ENCODE data around the gene ATP6V1F.

The ATP6V1F gene

DNA sequence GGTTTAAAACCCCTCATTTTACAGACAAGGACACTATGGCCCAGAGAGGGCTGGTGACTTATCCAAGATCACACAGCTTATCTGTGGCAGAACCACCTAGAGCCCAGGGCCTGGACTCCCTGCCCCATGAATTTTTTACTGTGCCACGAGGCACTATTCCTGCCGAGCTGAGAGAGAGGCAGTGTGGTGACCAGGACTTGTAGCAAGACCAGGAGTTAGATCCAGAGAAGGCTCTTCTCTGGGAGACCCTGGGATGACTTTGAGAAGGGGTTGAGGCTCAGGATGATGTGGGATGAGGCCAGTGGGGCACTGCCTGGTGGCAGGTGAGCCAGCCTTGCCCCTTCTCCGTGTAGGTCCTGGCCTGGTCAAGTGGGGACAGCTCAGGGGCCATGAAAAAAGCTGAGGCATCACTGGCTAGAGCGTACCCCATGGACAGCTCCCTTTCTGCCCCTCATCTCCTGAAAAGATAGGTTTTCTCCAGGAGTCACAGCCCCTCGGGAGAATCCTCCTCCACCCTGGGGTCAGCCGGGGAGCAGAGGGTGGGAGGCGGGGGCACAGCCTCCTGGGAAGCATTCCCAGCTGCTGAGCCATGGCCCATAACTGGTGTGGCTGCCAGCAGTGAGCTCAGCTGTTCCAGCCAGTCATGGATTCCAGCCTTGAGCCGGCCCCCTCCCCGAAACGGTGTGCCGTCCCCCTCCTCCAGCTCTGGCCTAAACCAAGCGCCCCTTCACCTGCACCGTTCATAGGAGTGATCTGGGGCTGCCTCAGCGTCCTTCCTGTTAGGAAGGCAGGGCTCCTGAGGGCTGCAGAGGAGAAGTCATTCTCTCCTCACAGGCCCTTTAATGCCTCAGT lies 26.6 kb upstream of the ATP6V1F start:
- DNase-seq, result no peak

- no peak for DNase-seq
Observed at GRCh38 chr7:128836729-128837348, 25.8 kb upstream of the ATP6V1F start.

- no peak for DNase-seq
Observed at GRCh38 chr7:128837521-128837921, 25.1 kb upstream of the ATP6V1F start.

GRCh38 chr7:128838109-128838779 lies 24.4 kb upstream of the ATP6V1F start:
- DNase-seq, result no peak

DNA sequence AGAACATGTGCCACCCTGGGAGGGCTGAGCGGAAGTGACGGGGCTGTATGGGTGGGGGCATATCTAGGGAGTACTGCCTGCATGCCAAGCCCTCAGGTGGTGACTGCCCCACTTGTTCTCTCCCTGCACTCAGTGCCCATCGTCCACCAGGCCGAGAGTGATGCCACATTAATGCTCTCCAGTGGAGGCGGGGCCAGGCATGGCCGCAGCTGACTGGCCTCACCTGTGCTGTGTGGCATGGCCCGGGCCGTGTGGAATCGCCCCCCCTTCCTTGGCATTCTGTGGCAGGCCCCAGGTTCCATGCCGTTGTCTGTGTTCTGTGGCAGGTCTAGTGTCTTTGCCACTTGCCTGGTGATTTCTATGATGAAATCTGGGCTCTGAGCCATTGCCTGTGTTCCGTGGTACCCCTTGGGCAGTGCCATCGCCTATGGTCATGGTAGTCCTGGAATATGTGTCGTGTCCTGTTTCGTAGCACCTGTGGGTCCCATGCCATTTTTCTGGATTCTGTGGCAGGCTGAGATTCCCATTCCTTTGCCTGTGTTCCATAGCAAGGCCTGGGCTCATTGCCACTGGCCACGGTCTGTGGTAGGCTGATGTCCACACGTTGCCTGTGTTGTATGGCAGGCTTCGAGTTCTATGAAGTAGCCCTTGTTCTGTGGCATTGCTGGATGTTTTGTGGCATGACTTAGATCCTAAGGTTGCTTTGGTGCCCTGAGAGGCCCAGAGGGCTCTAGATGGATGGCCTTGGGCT lies 23.5 kb upstream of the ATP6V1F start:
- no peak for DNase-seq

DNA sequence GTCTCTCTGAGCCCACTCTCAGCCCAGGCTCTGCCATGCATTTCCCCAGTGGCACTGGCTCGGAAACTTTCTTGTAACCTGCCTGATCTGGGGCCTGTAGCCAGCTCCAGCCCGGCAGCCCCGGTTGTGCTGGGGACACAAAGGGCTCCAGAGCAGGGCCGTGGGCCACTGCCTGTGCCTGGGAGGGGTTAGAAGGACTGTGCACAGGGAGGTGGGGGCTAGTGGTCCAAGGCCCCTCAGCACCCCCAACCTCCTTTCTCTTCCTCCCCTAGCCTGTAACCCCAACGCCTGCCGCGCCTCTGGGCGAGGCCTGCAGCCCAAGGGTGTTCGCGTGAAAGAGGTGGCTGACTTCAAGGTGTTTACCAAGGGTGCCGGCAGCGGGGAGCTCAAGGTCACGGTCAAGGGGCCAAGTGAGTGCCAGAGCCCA lies 22.9 kb upstream of the ATP6V1F start:
- no peak for DNase-seq

GRCh38 chr7:128840326-128841170 lies 22.1 kb upstream of the ATP6V1F start:
- DNase-seq, result no peak

DNA sequence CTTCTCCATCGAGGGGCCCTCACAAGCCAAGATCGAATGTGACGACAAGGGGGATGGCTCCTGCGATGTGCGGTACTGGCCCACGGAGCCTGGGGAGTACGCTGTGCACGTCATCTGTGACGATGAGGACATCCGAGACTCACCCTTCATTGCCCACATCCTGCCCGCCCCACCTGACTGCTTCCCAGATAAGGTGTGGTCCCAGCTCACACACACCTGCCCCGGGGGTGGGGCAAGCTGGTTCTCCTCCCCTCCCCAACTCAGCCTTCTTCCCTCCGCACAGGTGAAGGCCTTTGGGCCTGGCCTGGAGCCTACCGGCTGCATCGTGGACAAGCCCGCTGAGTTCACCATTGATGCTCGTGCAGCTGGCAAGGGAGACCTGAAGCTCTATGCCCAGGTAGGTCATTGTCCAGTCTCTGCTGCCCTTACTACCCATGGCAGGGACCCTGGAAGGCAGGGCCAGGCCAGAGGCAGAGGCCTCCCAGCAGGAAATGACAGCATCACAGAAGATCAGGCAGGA lies 21.4 kb upstream of the ATP6V1F start:
- DNase-seq, result no peak

DNA sequence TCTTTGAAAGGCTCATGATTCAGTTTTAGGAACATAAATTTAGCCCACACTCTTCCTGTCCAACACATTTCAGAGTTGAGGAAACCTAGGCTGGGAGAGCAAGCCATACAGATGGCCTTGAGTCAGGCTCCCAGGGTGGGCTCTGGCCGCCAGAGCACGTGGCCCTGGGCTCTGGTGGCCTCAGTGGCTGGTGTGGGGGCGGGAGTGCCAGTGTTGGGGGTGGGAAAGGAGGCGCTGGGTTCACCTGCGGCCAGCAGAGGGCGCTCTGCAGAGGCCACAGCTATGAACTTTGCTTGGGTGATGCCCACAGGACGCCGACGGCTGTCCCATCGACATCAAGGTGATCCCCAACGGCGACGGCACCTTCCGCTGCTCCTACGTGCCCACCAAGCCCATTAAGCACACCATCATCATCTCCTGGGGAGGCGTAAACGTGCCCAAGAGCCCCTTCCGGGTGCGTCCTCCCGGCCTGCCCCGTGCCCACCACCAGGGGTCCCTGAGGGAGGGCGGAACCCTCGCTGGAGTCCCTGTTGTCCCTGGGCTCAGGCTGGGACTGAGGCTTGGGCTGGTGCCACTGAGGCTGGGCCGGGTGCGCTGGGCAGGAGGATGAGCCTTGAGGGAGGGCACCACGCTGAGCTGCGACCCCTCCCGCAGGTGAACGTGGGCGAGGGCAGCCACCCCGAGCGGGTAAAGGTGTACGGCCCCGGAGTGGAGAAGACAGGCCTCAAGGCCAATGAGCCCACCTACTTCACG lies 20.6 kb upstream of the ATP6V1F start:
- no peak for DNase-seq

- no peak for DNase-seq
Observed at GRCh38 chr7:128842674-128843641, 19.7 kb upstream of the ATP6V1F start.

GRCh38 chr7:128843938-128844621 lies 18.6 kb upstream of the ATP6V1F start:
- no peak for DNase-seq

DNA sequence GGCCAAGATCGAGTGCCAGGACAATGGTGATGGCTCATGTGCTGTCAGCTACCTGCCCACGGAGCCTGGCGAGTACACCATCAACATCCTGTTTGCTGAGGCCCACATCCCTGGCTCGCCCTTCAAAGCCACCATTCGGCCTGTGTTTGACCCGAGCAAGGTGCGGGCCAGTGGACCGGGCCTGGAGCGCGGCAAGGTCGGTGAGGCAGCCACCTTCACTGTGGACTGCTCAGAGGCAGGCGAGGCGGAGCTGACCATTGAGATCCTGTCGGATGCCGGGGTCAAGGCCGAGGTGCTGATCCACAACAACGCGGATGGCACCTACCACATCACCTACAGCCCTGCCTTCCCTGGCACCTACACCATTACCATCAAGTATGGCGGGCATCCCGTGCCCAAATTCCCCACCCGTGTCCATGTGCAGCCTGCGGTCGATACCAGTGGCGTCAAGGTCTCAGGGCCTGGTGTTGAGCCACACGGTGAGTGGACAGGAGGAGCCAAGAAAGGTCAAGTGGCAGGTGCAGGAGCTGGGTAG lies 17.8 kb upstream of the ATP6V1F start:
- no peak for DNase-seq

DNA sequence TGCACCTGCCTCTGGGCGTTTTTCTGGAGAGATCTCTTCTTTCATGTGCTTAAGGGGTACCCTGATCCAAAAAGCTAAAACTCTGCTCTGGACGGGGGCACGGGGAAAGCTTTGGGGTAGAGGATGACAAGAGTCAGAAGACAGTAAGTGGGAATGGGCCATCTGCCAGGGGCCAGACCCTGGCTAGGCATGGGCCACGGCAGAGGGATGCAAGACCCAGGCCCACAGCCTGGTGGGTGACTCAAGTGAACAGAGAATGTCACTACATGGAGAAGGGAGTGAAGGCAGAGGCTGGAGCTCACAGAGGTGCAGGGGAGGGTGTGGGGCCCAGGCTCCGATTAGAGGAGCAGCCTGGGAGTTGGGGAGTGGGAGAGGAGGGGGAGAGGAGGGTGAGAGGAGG lies 17.2 kb upstream of the ATP6V1F start:
- DNase-seq, result no peak

DNA sequence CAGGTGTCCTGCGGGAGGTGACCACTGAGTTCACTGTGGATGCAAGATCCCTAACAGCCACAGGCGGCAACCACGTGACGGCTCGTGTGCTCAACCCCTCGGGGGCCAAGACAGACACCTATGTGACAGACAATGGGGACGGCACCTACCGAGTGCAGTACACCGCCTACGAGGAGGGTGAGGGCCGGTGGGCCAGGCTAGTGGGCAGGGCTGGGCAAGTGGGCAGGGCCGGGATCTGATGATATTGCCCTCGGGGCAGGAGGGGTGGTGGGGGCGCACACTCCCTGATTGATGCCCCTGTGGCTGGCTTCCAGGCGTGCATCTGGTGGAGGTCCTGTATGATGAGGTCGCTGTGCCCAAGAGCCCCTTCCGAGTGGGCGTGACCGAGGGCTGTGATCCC lies 16.7 kb upstream of the ATP6V1F start:
- DNase-seq, result no peak

DNA sequence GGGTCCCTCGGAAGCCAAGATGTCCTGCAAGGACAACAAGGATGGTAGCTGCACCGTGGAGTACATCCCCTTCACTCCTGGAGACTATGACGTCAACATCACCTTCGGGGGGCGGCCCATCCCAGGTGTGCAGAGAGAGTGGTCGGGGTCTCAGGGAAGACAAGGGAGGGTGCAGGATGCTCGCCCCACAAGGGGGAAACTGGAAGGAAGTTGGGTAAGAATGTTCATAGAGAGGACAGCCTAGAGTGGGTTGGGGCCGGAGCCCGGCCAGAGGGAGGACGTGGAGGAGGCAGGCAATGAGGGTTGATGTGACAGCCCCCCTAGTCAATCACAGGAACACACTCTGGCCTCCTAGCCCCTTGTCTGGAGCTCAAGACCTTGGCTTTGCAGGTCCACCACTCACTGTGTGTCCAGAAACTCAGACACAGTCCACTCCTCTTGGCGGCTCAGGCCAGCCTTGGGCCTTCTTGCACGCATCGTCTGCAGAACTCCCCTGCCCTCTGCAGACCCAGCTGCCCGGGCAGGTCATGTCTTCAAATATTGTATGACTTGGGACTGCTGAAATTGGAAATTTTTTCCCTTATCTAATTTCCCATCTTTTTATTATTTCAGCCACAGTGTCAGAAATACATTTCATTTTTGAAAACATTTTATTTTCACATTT lies 15.7 kb upstream of the ATP6V1F start:
- no peak for DNase-seq

GRCh38 chr7:128847721-128848211 lies 14.9 kb upstream of the ATP6V1F start:
- DNase-seq, result no peak

DNA sequence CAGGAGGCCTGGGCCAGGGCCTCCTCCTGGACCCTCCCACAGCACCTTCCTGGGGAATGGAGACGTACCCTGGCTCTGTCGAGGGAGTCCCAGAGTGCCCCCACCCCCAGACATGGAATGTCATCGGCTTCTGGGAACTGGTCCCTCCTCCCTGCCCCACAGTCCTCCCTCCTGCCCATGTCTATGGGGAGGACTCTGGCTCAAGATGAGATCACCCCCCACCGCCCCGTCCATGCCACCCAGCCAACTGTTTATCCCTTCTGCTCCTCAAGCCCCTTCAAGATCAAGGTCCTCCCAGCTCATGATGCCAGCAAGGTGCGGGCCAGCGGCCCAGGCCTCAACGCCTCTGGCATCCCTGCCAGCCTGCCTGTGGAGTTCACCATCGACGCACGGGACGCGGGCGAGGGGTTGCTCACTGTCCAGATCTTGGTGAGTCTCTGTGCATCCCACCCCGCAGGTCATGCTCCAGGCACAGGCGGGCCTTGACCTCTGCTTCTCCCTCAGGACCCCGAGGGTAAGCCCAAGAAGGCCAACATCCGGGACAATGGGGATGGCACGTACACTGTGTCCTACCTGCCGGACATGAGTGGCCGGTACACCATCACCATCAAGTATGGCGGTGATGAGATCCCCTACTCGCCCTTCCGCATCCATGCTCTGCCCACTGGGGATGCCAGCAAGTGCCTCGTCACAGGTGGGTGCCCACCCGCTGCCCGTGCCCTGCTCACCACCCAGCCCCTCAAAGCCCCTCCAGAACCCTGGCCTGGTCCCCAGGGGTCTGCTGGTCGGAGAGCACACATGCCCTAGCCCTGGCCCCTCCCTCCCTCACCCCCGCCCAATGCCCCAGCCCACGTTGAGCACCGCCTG lies 14.1 kb upstream of the ATP6V1F start:
- no peak for DNase-seq
